Aorta (tissue), 5 donors: ENCODE data around the gene CAPZA1. TPM values are rescaled to one million over a fixed set of nuclear protein-coding genes. Genes with fewer than 3 reads are reported as not detected.

ENCODE experiments used
- ATAC-seq: fragments of 200-7000 bp; cut with Tn5 transposase; one replicate; pipeline ENCODE4 v1.9.1; 2022; ENCODE audit warnings: moderate library complexity; ENCODE audit not compliant: low FRiP score
- DNase-seq, 2 donors: peaks; one replicate each; pipeline ENCODE4 v3.0.0-alpha.2; 2020
- H3K27ac ChIP-seq, 2 donors: one replicate each; pipeline ENCODE4 v1.5.1; 2013; ENCODE audit warnings: low read length in 2 of 2, mild to moderate bottlenecking in 2 of 2, moderate library complexity in 2 of 2, control low read depth in 1 of 2, inconsistent platforms in 1 of 2, low read depth in 1 of 2
- H3K27me3 ChIP-seq, 2 donors: one replicate each; pipeline ENCODE4 v1.6.1; 2013; ENCODE audit warnings: control low read depth in 1 of 2, low read length in 1 of 2, mild to moderate bottlenecking in 1 of 2, moderate library complexity in 1 of 2; ENCODE audit not compliant: insufficient read depth in 2 of 2, control insufficient read depth in 1 of 2
- H3K36me3 ChIP-seq, 2 donors: one replicate each; pipeline ENCODE4 v1.6.1; 2013; ENCODE audit warnings: control low read depth in 1 of 2, low read length in 1 of 2, mild to moderate bottlenecking in 1 of 2; ENCODE audit not compliant: insufficient read depth in 2 of 2, control insufficient read depth in 1 of 2
- H3K4me1 ChIP-seq, 2 donors: one replicate each; pipeline ENCODE4 v1.6.1; 2013; ENCODE audit warnings: low read length in 2 of 2, control low read depth in 1 of 2, mild to moderate bottlenecking in 1 of 2, moderate library complexity in 1 of 2; ENCODE audit not compliant: insufficient read depth in 2 of 2, control insufficient read depth in 1 of 2
- H3K4me3 ChIP-seq, 2 donors: one replicate each; pipeline ENCODE4 v1.5.1; 2013; ENCODE audit warnings: low read length in 2 of 2, control low read depth in 1 of 2, mild to moderate bottlenecking in 1 of 2
- H3K9me3 ChIP-seq: one replicate; pipeline ENCODE4 v1.6.1; 2013; ENCODE audit warnings: mild to moderate bottlenecking, low read length; ENCODE audit not compliant: control insufficient read depth
- WGBS, 2 donors: extraction: QIAGEN DNeasy Blood & Tissue Kit; methylation state at CpG; one replicate each; pipeline ENCODE4 v1.1.7; 2013; 5-methylcytosine and 5-hydroxymethylcytosine counted together
- intact Hi-C, 2 donors: fragments of 100-400 bp; cut with DNase I; formaldehyde crosslinking; loops; one replicate each; pipeline versions ENCODE4 v1.14.2 to v1.15.0; 2022
- polyA plus RNA-seq, 2 donors: library from polyadenylated mRNA; stranded (reverse); fragments of 200-250 nt; gene quantifications; one replicate each; pipeline ENCODE4 v1.2.3, GENCODE V29; 2013
- total RNA-seq, 2 donors: library from RNA; stranded (reverse); fragmentation: NEBNext Ultra II Directional; extraction: Animal tissue kit (Norgen Biotek cat#: 25700); gene quantifications; one replicate each; pipeline ENCODE4 v1.2.1, GENCODE V29; 2021
- donor health status: healthy with polysubstance abuse.
- donor health status: Bipolar disorder and iron deficiency.
- donor health status: DM: no; HTN: no; CAD: no.
- donor health status: DM: no; HTN: no; CAD: no.
- donor health status: DM: yes; HTN: yes; CAD: no.

The CAPZA1 gene
- total and polyA plus RNA-seq, 4 donors, result 39.1 to 109 (median 85.0) TPM

GRCh38 chr1:112666946-112667345, 47.3 kb downstream of the CAPZA1 start:
- no peaks in the 10 kb centered on the region for H3K9me3 ChIP-seq
- DNase-seq (no peak), ATAC-seq (no peak)
- H3K4me3 ChIP-seq, result no peak overlapping the region
- H3K36me3 ChIP-seq, result peaks cover 2 to 4% of the 10 kb centered on the region in 2 donors
- H3K4me1 ChIP-seq, result no peaks in the 10 kb centered on the region
- no peaks in the 10 kb centered on the region for H3K27me3 ChIP-seq
- intact Hi-C loops, result no loop called here
- 94 to 98% methylated on average over 2 of the region's 2 CpGs for WGBS, 2 donors
- no peak overlapping the region for H3K27ac ChIP-seq

- DNase-seq, result no peak
- Histone ChIP-seq H3K27me3 (no peaks in the 10 kb centered on the region), H3K4me3 (no peak overlapping the region), H3K36me3 (peaks cover 0 to 3% of the 10 kb centered on the region in 2 donors), H3K4me1 (no peaks in the 10 kb centered on the region), H3K27ac (no peak overlapping the region), H3K9me3 (no peaks in the 10 kb centered on the region)
- WGBS, 2 donors, result 69 to 74% methylated on average over 2 of the region's 2 CpGs
- intact Hi-C loops, result loop anchor here (5.0 kb wide), 2 partner anchors 35 to 55 kb away; partner anchors contain the start of genes CAPZA1 (in 1 of the 2), RHOC (in 1 of the 2) and ST7L (in 1 of the 2)
- no peak for ATAC-seq
Measured at GRCh38 chr1:112672009-112672408, 52.4 kb downstream of the CAPZA1 start.

GRCh38 chr1:112672842-112673241, 53.2 kb downstream of the CAPZA1 start:
- H3K27ac ChIP-seq, result no peak overlapping the region
- DNase-seq (no peak), ATAC-seq (no peak)
- H3K4me3 ChIP-seq, result no peak overlapping the region
- H3K36me3 ChIP-seq, result peaks cover 0 to 3% of the 10 kb centered on the region in 2 donors
- no peaks in the 10 kb centered on the region for H3K27me3 ChIP-seq
- intact Hi-C loops, result loop anchor here (5.0 kb wide), 2 partner anchors 34 to 56 kb away; partner anchors contain the start of genes CAPZA1 (in 1 of the 2), RHOC (in 1 of the 2) and ST7L (in 1 of the 2)
- no peaks in the 10 kb centered on the region for H3K9me3 ChIP-seq
- WGBS, 2 donors, result 80 to 90% methylated on average over 1 of the region's 1 CpG
- no peaks in the 10 kb centered on the region for H3K4me1 ChIP-seq

GRCh38 chr1:112673592-112674439, 54.2 kb downstream of the CAPZA1 start:
- Histone ChIP-seq H3K4me1 (no peaks in the 10 kb centered on the region), H3K27ac (peak overlapping the region in 1 of 2 donors; percentile 19), H3K36me3 (peaks cover 0 to 3% of the 10 kb centered on the region in 2 donors), H3K27me3 (no peaks in the 10 kb centered on the region), H3K4me3 (peak overlapping the region; percentile 60 to 83), H3K9me3 (no peaks in the 10 kb centered on the region)
- intact Hi-C loops, result loop anchor here (5.0 kb wide), 2 partner anchors 33 to 57 kb away; partner anchors contain the start of genes CAPZA1 (in 1 of the 2), RHOC (in 1 of the 2) and ST7L (in 1 of the 2)
- DNase-seq (peak; percentile 47 to 78), ATAC-seq (peak; percentile 54)
- WGBS, 2 donors, result 1% methylated on average over 18 of the region's 18 CpGs

DNA sequence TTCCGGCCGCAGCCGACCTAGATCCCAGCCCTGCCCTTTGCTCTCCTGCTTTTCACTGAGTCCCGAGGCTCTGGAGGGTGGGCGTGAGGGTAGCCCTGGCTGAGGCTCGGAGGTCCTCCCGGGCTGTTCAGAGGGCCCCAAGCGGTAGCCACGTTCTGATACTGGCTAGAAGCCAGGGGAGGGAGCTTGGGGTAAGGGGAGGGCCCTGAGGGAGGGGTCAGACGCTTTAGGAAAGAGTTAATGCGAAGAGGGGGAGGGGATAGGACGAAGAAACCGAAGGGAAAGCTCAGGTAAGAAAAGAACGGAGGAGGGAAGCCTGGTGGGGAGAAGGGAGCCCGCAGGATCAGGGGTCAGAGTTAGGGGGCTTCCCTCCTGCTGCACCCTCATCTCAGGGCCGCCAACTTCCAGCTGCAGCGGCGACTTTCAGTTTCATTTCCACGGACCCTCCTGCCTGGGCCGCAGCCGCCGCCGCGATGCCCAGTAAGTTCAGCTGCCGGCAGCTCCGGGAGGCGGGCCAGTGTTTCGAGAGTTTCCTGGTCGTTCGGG, 54.9 kb downstream of the CAPZA1 start, which contains the start of gene MOV10:
TSS of gene MOV10 (plus strand) at position 220 of the 546 bp plus-strand sequence. CDS start at position 474, 254 bp downstream.
- Histone ChIP-seq H3K27me3 (no peaks in the 10 kb centered on the region), H3K4me1 (no peaks in the 10 kb centered on the region), H3K4me3 (peak within 1 kb of the TSS; percentile 60 to 83), H3K9me3 (no peaks in the 10 kb centered on the region), H3K36me3 (peaks cover 0 to 3% of the 10 kb centered on the region in 2 donors), H3K27ac (peak within 1 kb of the TSS; percentile 9 to 19)
- ATAC-seq (peak; percentile 79), DNase-seq (peak; percentile 84 to 90)
- WGBS, 2 donors, result 0% methylated on average over 28 to 30 of the region's 30 CpGs
- intact Hi-C loops, result loop anchor here (5.0 kb wide), 2 partner anchors 33 to 57 kb away; partner anchors contain the start of genes CAPZA1 (in 1 of the 2), RHOC (in 1 of the 2) and ST7L (in 1 of the 2)

GRCh38 chr1:112674986-112675727, 55.5 kb downstream of the CAPZA1 start:
- ATAC-seq (peak; percentile 79), DNase-seq (peak; percentile 69 to 88)
- H3K9me3 ChIP-seq, result no peaks in the 10 kb centered on the region
- H3K27me3 ChIP-seq, result no peaks in the 10 kb centered on the region
- peaks cover 0 to 3% of the 10 kb centered on the region in 2 donors for H3K36me3 ChIP-seq
- H3K4me3 ChIP-seq, result peak overlapping the region; percentile 60 to 83
- 0 to 1% methylated on average over 68 of the region's 68 CpGs for WGBS, 2 donors
- intact Hi-C loops, result loop anchor here (1.0 to 5.0 kb wide), 3 partner anchors 25 to 58 kb away; partner anchors contain the start of genes CAPZA1 (in 1 of the 2), RHOC (in 1 of the 2) and ST7L (in 1 of the 2)
- H3K4me1 ChIP-seq, result no peaks in the 10 kb centered on the region
- H3K27ac ChIP-seq, result peak overlapping the region in 1 of 2 donors; percentile 19

DNA sequence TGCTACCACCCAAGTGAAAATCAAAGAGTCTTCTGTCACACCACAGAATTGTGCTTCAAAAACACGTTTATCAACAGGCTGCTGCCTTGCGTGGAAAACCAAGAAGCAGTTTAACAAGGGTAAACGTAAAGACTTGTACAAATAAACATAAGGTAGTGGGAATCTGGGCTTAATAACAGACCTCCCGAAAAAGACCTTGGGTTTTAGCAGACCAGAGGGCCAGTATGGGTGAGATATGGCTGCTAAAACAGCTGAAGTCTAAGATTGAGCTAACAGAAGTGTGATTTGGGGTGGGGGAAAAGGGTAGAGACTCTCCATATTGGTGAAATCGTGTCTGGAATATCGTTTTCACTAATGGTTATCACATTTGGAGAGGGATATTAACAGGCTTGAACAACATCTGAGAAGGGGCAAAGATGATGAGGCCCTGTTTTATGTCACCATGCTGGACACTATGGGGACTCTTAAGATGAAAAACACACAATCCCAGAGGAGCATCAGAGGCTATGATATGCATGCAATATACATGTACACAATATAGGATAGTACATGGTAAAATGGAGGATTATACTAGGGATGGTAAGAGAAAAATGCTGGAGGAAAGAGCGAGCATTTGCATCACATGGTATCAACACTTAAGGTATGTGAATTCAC, 56.2 kb downstream of the CAPZA1 start:
- Histone ChIP-seq H3K27me3 (no peaks in the 10 kb centered on the region), H3K27ac (no peak overlapping the region), H3K4me1 (no peaks in the 10 kb centered on the region), H3K4me3 (peak overlapping the region; percentile 60 to 83), H3K9me3 (no peaks in the 10 kb centered on the region), H3K36me3 (peaks cover 0 to 3% of the 10 kb centered on the region in 2 donors)
- 39 to 44% methylated on average over 7 of the region's 7 CpGs for WGBS, 2 donors
- intact Hi-C loops, result loop anchor here in 1 of 2 donors (1.0 kb wide), 1 partner anchor 24 kb away; no protein-coding TSS in a partner anchor
- DNase-seq, result no peak
- no peak for ATAC-seq
